KBM-7 (cell line): ENCODE results near the gene SPATA24.
"Not testable (repeated sequence)": the region's sequence is repeated elsewhere in the genome, so short reads cannot be mapped to it uniquely, and the experiment has no call there.

ENCODE experiments used
- DNase-seq: peaks from one replicate; pipeline ENCODE4 v3.0.0-alpha.2; 2015
- in situ Hi-C: fragments of 300-500 bp; cut with MboI; formaldehyde crosslinking; loops from 2 replicates; pipeline ENCODE4 v1.14.3; 2020; ENCODE audit warnings: low sequenced_read_pairs, low pct_unique_long_range_greater_than_20kb, mixed read lengths

Gene SPATA24

GRCh38 chr5:139386956-139387355 lies 16.9 kb downstream of the SPATA24 start:
- in situ Hi-C loops, DNase-seq: not testable (repeated sequence)

- in situ Hi-C loops, result no loop called here
- no peak for DNase-seq
These were observed 17.8 kb downstream of the SPATA24 start for GRCh38 chr5:139386050-139386438.

GRCh38 chr5:139385061-139386049 lies 18.5 kb downstream of the SPATA24 start:
- in situ Hi-C loops, result no loop called here
- DNase-seq, result peak; percentile 29

GRCh38 chr5:139384591-139385051 lies 19.3 kb downstream of the SPATA24 start:
- no peak for DNase-seq

GRCh38 chr5:139383993-139384590 lies 19.8 kb downstream of the SPATA24 start:
- DNase-seq, result no peak
- in situ Hi-C loops, result no loop called here

More at GRCh38 chr5:139384591-139385051, 19.3 kb downstream of the SPATA24 start:
- in situ Hi-C loops, result no loop called here

GRCh38 chr5:139383275-139383992 lies 20.5 kb downstream of the SPATA24 start, which contains the start of gene SLC23A1:
SLC23A1 (minus strand) TSS chr5:139383297; CDS start chr5:139383253, 44 bp downstream.
- in situ Hi-C loops, result no loop called here
- DNase-seq, result no peak

GRCh38 chr5:139382807-139383206 lies 21.1 kb downstream of the SPATA24 start:
- in situ Hi-C loops, result no loop called here
- DNase-seq, result no peak

GRCh38 chr5:139381837-139382761 lies 21.8 kb downstream of the SPATA24 start:
- no peak for DNase-seq

GRCh38 chr5:139379626-139380449 lies 24.1 kb downstream of the SPATA24 start:
- in situ Hi-C loops, result no loop called here
- DNase-seq, result no peak

More at GRCh38 chr5:139381837-139382761, 21.8 kb downstream of the SPATA24 start:
- in situ Hi-C loops, result no loop called here

GRCh38 chr5:139378941-139379361 lies 24.9 kb downstream of the SPATA24 start:
- in situ Hi-C loops, result no loop called here
- DNase-seq, result no peak

- in situ Hi-C loops, result no loop called here
- DNase-seq, result no peak
These were observed 25.6 kb downstream of the SPATA24 start for GRCh38 chr5:139378101-139378825.

GRCh38 chr5:139377226-139377625 lies 26.7 kb downstream of the SPATA24 start:
- DNase-seq, result no peak
- in situ Hi-C loops, result no loop called here

GRCh38 chr5:139376364-139376763 lies 27.5 kb downstream of the SPATA24 start:
- in situ Hi-C loops, result no loop called here
- DNase-seq, result no peak

- in situ Hi-C loops, result no loop called here
- DNase-seq, result no peak
These were observed 29.0 kb downstream of the SPATA24 start for GRCh38 chr5:139374909-139375308.

GRCh38 chr5:139371482-139372435 lies 32.1 kb downstream of the SPATA24 start:
- DNase-seq, result no peak
- in situ Hi-C loops, result no loop called here

GRCh38 chr5:139369181-139369580 lies 34.7 kb downstream of the SPATA24 start:
- in situ Hi-C loops, result no loop called here
- no peak for DNase-seq
